Measurements from ENCODE around the gene SLC35B4.
A peak's percentile ranks its signal among the peaks of the same experiment; 100 is the strongest.

Gene SLC35B4, protein sequence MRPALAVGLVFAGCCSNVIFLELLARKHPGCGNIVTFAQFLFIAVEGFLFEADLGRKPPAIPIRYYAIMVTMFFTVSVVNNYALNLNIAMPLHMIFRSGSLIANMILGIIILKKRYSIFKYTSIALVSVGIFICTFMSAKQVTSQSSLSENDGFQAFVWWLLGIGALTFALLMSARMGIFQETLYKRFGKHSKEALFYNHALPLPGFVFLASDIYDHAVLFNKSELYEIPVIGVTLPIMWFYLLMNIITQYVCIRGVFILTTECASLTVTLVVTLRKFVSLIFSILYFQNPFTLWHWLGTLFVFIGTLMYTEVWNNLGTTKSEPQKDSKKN

DNA sequence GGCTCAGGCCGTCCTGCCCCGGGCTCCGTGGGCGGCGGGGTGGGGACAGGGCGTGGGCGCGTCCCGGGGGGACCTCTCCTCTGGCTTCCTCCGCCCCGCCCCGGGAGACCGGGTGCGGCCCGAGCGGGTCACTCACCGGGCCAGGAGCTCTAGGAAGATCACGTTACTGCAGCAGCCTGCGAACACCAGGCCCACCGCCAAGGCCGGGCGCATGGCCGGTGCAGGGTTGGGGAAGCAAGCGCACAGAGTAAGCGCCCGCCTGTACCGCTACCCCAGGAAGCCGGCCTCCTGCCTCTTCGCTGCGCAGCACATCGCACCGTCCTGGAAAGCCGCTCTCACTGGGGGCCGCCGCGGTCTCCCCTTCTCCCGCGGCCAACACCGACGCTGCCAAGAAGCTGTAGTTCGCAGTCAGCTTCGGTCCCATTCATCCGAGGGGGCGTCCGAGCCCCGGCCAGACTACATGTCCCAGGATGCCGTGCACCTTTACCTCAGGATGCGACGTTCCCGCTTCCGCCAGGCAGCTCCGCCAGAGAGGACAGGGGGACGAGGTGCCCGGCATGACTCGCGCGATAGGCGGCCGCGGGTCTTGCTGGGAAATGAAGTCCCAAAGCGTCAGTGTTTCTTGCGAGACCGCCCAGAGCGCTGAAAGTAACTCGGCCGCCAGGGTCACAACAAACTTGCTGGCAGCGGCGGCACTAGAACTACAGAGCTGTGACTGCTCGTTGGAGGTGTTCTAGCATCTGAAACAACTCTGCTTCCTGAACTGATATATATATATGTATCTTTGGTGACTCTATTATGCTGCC is at the start of gene SLC35B4:
TSS of gene SLC35B4 (minus strand) at position 392 of the 806 bp plus-strand sequence. CDS start at position 213, 179 bp downstream.
- H3K27me3 Mint-ChIP-seq: no peaks in the 10 kb centered on the region
- peak within 1 kb of the TSS; percentile 89 to 92 for H3K4me3 Mint-ChIP-seq
- ATAC-seq (peak; percentile 98), DNase-seq (peak; percentile 93 to 96)
- no peaks in the 10 kb centered on the region for H3K9me3 Mint-ChIP-seq
- peaks cover 15% of the 10 kb centered on the region for H3K4me1 Mint-ChIP-seq
- H3K27ac Mint-ChIP-seq: peak within 1 kb of the TSS; percentile 90 to 95

DNA sequence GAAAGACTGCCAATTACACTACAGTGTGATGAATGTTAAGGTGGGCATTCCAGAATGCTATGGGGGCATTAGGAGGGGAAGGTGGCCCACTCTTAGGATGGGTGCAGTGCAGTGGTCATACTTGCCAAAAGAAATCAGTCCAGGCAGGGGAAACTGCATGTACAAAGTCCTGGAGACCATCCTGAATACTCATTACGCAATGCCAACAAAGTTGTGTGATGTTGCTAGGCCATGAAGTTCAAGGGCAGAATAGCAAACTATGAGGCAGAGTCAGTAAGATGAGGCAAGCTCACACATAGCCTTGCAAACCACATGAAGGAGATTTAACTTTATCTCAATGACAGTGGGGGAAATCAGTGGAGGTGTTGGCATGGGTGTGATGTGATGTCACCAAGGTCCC is 49.8 kb upstream of the SLC35B4 start:
- no peak for ATAC-seq
- H3K9me3 Mint-ChIP-seq: no peaks in the 10 kb centered on the region
- DNase-seq: no peak
- no peak overlapping the region for H3K27ac Mint-ChIP-seq
- no peak overlapping the region for H3K4me3 Mint-ChIP-seq
- H3K27me3 Mint-ChIP-seq: peaks cover 49% of the 10 kb centered on the region
- no peaks in the 10 kb centered on the region for H3K4me1 Mint-ChIP-seq

DNA sequence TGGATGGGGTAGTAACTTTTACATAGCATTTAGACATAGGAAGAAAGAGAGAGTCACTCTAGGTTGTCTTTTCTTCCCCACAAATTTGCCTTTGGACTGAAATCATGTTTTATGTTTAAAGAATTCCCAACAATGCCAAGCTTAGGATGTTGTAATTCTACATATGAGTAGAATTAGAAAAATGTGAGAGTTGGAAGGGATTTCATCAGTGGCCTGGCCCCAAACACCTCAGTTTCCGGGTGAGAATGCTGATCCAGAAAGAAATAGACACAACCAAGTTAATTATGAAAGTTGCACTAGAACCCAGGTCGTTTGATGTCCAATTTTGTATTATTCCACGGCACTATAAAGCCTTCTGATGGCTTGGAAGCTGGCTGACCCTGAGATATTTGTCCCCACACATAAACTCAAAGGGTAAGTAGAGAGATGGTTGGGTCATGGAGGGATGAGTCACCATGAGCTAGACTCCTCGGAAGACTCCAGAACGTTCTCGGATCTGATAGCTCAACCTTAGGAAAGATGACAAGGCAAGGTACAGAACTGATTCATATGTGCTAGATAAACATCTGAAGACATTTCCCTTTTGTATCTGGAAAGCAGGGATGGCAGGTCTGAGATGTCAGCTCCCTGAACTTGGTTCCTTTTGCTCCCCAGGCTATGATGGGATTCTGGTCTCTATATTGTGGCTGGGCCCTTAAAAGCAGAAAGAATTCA is 48.8 kb upstream of the SLC35B4 start:
- Mint-ChIP-seq H3K4me3 (no peak overlapping the region), H3K27me3 (peaks cover 45% of the 10 kb centered on the region), H3K27ac (no peak overlapping the region), H3K9me3 (no peaks in the 10 kb centered on the region), H3K4me1 (no peaks in the 10 kb centered on the region)
- no peak for DNase-seq
- no peak for ATAC-seq

DNA sequence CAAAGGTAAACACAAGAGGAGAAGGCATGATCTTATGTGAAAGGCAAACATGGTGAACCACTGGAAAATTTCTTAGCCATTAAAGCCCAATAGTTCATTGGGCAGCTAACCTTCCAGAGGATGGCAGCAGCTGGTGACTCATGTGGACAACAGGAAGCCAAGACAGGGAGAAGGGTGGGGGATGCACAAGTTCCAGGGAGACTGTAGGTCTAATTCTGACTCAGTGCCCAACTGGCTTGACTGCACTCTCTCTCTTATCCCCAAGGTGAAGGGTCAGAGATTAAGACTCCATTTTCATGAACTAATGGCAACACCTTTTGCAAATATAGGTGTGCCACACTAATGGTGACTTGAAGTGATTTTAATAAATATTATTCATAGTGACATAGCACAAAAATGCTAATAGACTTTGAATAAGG is 47.9 kb upstream of the SLC35B4 start:
- Mint-ChIP-seq H3K4me3 (no peak overlapping the region), H3K9me3 (no peaks in the 10 kb centered on the region), H3K27me3 (peaks cover 36% of the 10 kb centered on the region), H3K4me1 (no peaks in the 10 kb centered on the region), H3K27ac (no peak overlapping the region)
- DNase-seq (no peak), ATAC-seq (no peak)

DNA sequence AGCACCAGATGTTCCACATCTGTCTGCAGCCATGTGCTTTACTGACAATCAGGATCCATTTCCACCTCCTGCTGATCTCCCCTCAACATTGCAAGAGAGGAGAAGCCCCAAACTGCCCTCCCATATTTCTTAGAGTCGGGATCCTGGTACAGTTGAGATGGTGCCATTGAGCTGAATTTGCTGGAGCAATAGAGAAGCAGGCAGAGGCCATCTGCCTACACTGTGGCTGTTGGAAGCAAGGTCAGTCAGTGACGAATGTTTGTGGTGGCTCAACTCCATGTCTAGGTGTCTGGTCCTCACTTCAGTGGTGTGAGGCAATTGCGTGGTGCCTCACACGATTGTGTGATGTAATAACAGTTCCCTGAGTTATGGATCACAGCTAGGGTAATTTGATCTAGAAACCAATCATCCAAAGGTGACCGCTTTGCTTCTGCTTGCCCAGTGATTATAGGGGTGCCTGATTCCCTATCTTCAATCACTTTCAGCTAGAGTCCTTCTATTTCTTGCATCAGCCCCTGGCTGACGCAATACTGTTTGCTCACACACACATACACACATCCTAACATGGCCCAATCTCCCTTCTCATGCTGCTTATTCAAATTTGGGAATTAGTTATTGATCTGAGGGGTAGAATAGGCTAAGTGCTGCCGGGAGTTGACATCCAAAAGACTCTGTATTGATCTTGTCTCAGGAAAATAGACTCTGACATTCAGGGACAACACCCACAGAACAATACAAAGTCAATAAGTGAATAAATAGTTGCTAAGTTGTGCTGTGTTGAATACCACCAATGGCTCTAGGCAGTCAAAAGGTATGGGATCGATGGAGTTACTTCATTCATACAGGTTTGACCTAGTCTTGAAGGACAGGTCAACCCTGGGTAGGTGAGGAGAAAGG is 46.1 kb upstream of the SLC35B4 start:
- no peaks in the 10 kb centered on the region for H3K9me3 Mint-ChIP-seq
- ATAC-seq: no peak
- no peaks in the 10 kb centered on the region for H3K4me1 Mint-ChIP-seq
- DNase-seq: no peak
- H3K27ac Mint-ChIP-seq: peak overlapping the region in 1 of 2 donors; percentile 58
- no peak overlapping the region for H3K4me3 Mint-ChIP-seq
- peaks cover 26% of the 10 kb centered on the region for H3K27me3 Mint-ChIP-seq

DNA sequence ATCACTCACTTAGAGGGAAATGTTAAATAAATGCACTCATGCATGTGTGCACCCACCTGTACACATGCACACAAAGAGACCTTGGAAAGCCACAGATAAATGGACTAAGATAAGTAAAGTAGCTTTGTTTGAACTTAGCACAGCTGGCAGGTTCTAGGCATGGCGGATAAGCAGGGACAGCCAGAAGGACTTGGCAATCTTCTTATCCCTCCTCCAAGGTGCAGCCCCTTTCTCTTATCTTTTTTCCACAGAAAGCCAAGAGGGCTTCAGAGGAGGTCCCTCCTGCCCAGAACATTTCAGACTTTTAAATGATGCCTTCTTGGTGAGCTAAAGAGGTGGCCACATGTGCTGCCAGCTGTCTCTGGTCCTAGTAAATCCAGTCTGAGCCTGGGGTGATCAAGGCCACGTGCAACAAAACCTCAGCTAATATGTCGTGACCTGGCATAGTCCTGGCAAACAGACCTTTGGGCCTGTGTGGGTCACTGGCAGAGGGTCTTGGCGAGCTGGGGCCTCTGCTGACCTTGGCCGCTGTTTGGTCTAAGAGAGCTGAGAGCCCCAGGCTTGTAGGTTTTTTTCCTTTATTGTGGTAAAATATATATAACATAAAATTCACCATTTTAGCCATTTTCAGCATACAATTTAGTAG is 43.2 kb upstream of the SLC35B4 start:
- peaks cover 26% of the 10 kb centered on the region for H3K27me3 Mint-ChIP-seq

DNA sequence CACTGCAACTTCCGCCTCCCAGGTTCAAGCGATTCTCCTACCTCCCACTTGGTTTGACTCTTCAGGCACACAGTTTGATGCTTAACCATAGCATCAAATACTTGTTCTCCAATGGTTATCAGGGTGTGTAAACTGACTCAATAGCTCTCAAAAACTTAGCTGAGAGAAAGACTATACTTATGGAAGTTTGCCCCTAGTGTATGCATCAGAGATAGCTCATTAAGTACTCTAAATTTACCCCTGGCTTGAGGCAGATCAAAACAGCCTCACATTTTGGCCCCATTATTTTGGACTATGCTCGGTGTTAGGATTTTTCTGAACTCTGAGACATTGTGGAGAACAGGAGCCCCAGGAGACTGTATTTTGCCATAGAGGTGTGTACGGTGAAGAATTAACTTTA is 40.8 kb upstream of the SLC35B4 start:
- ATAC-seq (peak; percentile 31), DNase-seq (no peak)
- Mint-ChIP-seq H3K4me3 (no peak overlapping the region), H3K27me3 (peaks cover 11% of the 10 kb centered on the region), H3K4me1 (no peaks in the 10 kb centered on the region), H3K9me3 (no peaks in the 10 kb centered on the region), H3K27ac (no peak overlapping the region)

More for the DNA sequence above, 43.2 kb upstream of the SLC35B4 start:
- Mint-ChIP-seq H3K9me3 (no peaks in the 10 kb centered on the region), H3K27ac (no peak overlapping the region), H3K4me1 (no peaks in the 10 kb centered on the region), H3K4me3 (no peak overlapping the region)
- DNase-seq (no peak), ATAC-seq (no peak)

DNA sequence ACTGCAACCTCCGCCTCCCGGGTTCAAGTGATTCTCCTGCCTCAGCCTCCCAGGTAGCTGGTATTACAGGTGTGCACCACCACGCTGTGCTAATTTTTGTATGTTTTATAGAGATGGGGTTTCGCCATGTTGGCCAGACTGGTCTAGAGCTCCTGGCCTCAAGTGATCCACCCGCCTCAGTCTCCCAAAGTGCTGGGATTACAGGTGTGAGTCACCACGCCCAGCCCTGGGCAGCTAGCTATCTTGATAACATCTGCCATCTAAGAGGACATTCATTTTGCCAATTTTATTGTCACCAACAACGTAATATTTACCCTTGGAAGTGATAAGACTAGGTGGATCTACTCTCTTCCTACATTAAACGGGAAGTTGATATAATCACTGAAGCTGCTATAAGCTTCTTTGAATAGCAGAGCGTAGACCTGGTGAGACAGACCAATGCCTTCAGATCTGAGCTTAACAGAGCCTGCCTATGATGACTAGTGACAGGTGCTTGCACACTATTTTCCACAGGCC is 39.7 kb upstream of the SLC35B4 start:
- no peak overlapping the region for H3K4me3 Mint-ChIP-seq
- H3K27me3 Mint-ChIP-seq: peaks cover 7% of the 10 kb centered on the region
- H3K4me1 Mint-ChIP-seq: peaks cover 2% of the 10 kb centered on the region
- no peak overlapping the region for H3K27ac Mint-ChIP-seq
- H3K9me3 Mint-ChIP-seq: no peaks in the 10 kb centered on the region
- ATAC-seq (no peak), DNase-seq (no peak)

DNA sequence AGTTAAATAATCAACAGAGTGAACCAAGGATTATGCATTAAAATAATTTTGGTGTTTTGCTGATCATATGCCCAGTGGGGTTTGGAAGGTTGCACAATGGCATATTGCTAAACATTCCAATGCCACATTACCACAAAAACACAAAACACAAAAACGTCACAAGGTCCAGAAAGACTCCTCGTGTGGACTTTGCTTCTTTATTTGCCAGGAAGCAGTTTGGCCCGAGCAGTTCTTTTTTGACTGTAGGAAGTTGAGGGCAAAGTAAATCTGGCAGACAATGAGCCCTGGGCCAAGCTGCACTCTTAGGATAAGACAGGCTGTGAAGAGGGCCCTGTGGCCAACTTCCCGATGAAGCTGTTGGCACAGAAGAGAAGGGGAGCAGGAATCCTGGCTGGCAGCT is 39.2 kb upstream of the SLC35B4 start:
- Mint-ChIP-seq H3K4me1 (peaks cover 8% of the 10 kb centered on the region), H3K9me3 (no peaks in the 10 kb centered on the region), H3K27ac (no peak overlapping the region), H3K4me3 (no peak overlapping the region), H3K27me3 (peaks cover 7% of the 10 kb centered on the region)
- ATAC-seq: no peak
- DNase-seq: no peak

DNA sequence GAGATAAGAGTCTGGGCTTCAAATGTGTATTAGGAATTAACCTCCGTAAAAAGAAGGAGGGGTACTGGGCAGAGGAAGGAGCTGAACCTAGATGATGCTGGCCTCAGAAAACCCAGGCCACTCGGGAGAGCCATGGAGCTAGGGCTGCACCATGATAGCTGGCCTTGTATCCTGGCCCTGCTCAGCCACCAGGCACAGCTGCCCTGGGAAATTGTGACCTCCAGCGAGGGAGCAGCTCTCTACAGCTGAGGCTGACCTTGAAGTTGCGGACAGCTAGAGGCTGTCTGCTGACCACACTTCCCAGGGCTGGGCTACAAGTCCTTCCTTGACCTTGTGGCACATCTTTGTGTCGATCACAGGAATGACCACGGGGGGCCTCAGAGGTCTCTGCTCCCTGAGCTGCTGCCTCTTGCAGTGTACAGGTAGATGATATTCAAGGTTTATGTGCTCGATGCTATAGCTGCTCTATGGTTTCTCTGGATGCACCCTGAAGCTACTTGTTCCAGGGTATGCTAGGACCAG is 38.3 kb upstream of the SLC35B4 start:
- Mint-ChIP-seq H3K4me1 (peaks cover 10% of the 10 kb centered on the region), H3K4me3 (no peak overlapping the region), H3K27ac (no peak overlapping the region), H3K9me3 (no peaks in the 10 kb centered on the region), H3K27me3 (peaks cover 7% of the 10 kb centered on the region)
- DNase-seq: no peak
- no peak for ATAC-seq

DNA sequence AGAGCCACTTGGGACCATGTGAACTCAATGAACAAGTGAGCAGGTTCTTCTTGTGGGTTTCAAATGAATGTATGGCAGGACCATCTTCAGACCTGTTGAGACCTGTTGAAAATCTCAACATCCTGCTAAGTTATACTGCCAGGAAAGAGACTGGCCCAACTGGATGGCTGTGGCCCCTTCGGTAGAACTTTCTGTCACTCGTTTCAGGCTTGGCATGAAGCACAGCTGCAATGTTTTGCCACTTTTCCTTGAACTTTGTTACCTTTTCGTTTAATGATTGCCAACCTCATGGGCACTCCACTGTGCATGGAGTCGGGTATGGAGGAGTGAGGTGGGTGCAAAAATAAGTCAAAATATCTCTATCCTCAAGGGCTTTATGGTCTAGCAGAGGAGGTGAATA is 36.7 kb upstream of the SLC35B4 start:
- H3K9me3 Mint-ChIP-seq: peaks cover 0 to 7% of the 10 kb centered on the region in 2 donors
- DNase-seq: no peak
- ATAC-seq: no peak
- H3K4me1 Mint-ChIP-seq: peaks cover 10% of the 10 kb centered on the region
- H3K4me3 Mint-ChIP-seq: no peak overlapping the region
- no peak overlapping the region for H3K27ac Mint-ChIP-seq
- peaks cover 7% of the 10 kb centered on the region for H3K27me3 Mint-ChIP-seq

DNA sequence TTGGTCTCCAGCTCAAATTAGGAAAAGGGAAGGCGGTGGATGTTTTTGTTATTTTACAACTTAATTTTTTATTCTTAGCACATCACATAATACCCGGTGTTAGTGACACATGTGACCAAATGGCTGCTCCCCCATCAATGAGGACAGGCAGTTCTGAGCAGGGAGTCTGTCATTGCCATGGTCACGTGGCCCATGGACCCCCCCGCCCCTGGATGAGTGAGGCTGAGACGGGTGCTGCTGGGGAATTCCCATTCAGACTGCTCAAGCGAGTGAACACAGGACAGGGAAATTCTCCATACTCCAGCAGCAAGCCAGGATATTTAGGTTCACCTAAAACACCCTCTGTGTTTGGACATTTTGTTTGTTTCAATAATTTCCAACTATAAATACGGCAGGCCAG is 34.7 kb upstream of the SLC35B4 start:
- Mint-ChIP-seq H3K4me1 (peaks cover 10% of the 10 kb centered on the region), H3K27ac (peak overlapping the region in 1 of 2 donors; percentile 36), H3K27me3 (peaks cover 7% of the 10 kb centered on the region), H3K9me3 (peaks cover 0 to 7% of the 10 kb centered on the region in 2 donors), H3K4me3 (no peak overlapping the region)
- ATAC-seq: no peak
- no peak for DNase-seq

DNA sequence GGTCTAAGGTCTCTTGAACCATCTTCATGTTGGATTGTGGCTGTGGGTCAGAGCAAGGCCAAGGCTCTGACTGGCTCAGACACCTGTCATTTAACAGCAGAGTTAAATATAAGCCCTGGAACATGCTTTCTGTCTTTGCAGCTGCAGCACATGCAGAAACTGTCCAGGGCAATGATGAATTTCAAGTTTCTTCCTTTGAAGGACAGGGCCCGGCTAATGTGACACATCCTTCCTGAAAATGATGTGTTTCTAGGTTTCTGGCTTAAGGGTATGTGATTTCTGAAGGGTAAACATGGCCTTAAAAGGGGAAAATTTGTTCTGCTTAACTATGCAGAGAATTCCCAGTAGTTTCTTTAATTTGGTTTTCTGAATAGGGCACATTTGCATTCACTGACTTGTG is 34.0 kb upstream of the SLC35B4 start:
- H3K9me3 Mint-ChIP-seq: peaks cover 0 to 7% of the 10 kb centered on the region in 2 donors
- no peak overlapping the region for H3K27ac Mint-ChIP-seq
- DNase-seq: no peak
- H3K27me3 Mint-ChIP-seq: peaks cover under 1% of the 10 kb centered on the region
- no peak overlapping the region for H3K4me3 Mint-ChIP-seq
- no peak for ATAC-seq
- H3K4me1 Mint-ChIP-seq: peaks cover 10% of the 10 kb centered on the region

DNA sequence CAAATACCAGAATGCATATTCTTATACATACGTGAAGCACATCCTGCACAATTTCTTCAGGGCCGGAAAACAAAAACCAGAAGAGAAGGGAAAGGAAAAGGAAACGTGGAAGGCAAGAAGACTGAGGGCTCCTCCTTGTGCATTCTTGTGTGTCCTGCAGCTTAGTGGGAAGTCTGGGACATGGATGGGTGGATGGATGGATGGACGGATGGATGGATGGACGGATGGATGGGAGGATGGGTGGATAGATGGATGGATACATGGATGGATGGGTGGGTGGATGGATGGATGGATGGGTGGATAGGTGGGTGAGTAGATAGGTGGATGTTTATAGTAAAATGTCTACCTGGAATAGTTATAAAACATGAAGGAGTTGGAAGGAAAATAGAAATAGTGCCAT is 30.8 kb upstream of the SLC35B4 start:
- no peaks in the 10 kb centered on the region for H3K27me3 Mint-ChIP-seq
- H3K4me1 Mint-ChIP-seq: peaks cover 10% of the 10 kb centered on the region
- ATAC-seq (no peak), DNase-seq (no peak)
- H3K9me3 Mint-ChIP-seq: peaks cover 0 to 7% of the 10 kb centered on the region in 2 donors
- no peak overlapping the region for H3K4me3 Mint-ChIP-seq
- no peak overlapping the region for H3K27ac Mint-ChIP-seq
